Pulmonary artery endothelial cell (primary cell): Measurements from ENCODE around the gene EDEM1. TPM values are rescaled to one million over a fixed set of nuclear protein-coding genes. Genes with fewer than 3 reads are reported as not detected.

ENCODE experiments used
- DNase-seq: peaks from one replicate; pipeline ENCODE4 v3.0.0-alpha.2; 2011; ENCODE audit warnings: low read depth, low spot score
- total RNA-seq: library from RNA; depleted of rRNA; stranded (reverse); fragments of >200 nt; gene quantifications from 2 replicates; pipeline ENCODE4 v1.2.3, GENCODE V29; 2014

Gene EDEM1
- total RNA-seq, 1 donor from 2014 or later = 26.2 TPM

DNA sequence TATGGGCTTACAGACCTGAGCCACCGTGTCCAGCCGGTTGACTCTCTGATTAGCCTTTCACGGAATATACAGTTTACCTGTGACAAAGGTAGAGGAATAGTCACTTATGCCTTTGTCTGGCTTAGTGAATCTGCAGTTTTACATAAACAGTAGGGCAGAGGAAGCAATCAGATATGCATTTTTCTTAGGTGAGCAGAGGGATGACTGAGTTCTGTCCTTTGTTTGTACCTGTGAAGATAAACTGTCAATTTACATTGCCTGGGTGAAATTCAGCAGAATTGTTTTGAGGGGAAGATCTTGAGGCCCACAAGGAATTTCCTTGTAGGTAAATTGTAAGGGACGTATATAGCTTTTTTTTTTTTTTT, 10.8 kb downstream of the EDEM1 start:
- no peak for DNase-seq

DNA sequence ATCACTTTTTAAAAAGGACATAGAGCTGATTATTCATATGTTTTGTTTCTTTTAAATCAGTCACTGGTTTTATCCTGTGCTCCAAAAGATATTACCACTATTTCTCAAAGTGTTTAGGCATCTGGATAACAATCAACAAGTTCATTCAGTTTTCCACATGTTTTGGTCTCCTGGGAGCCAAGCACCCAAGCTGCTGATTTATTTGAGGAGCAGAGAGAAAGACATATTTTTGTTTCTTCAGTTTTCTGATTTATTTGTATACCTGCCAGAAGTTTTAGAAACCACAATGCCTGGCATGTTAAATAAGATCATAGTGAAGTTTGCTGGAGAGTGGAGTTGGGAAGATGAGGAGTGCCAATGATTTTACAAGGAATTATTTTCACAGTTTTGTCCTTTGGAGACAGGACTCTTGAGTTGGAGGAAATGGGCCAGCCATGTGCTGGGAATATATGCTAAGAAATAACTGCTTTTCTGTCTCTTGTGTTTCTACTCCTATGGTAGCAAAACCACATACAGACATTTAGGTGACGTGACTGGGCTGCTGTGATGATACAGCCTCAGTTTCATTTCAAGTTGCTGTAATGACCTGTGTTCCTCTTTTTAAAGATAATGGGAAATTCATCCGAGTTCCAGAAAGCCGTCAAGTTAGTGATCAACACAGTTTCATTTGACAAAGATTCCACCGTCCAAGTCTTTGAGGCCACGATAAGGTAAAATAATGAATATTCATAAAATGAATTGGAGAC, 11.7 kb downstream of the EDEM1 start:
- no peak for DNase-seq

DNA sequence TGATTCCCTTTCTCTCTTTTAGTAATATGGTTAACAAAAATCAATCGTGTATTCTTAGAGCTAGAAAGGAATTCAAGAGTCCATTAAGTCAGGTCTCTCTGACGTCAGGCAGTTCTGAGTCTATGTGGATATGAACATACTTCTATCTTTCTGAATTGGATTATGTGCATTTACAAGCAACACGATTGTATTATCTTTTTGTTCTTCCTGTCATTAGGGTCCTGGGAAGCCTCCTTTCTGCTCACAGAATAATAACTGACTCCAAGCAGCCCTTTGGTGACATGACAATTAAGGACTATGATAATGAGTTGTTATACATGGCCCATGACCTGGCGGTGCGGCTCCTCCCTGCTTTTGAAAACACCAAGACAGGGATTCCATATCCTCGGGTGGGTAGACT, 14.0 kb downstream of the EDEM1 start:
- DNase-seq = no peak

DNA sequence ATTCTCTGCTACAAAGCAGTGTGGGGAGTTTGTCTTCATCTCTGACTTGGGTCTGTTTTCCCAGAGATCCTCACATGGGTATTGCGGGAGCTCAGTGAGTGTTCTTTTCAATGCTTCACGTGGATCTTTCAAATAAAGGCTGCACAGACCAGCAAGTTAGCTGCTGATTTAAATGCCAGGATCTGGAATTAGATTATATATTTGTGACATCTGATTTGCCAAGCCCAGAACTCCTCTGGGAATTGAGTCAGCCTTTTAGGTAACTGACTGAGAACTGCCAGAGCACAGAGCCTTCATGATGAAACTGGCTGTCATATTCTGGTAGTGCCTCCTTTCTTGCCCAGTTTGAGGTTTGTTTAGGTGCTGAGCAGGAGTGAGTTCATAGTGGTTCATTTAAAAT, 14.7 kb downstream of the EDEM1 start:
- no peak for DNase-seq

DNA sequence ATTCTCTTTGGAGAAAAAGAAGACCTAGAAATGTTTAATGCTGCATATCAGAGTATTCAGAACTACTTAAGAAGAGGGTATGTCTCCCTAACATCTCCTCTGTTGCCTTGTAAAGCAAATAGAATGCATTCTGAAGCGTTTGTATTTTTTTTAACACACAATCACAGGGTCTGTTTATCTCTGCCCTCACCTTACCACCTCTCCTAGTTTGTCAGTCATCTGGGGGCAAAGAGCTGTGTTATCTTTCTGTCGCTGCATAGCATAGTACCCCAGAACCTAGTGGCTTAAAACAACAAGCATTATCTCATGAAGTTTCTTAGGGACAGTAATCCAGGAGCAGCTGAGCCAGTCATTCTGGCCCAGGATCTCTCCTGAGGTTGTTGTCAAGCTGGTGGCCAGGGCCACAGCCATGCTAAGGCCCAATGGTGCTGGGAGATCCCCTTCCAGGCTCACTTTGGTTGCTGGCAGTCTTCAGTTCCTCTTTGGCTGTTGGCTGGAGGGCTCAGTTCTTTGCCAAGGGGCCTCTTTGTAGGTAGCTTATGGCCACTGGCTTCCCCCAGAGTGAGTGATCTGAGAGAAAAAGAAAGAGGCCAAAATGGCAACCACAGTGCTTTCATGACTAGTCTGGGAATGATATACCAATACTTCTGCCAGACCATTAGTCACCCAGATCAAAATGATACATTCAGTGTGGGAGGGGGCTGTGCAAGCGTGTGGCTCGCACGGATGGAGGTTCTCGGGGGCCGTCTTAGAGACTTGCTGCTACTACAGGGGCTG, 17.8 kb downstream of the EDEM1 start:
- DNase-seq = no peak

DNA sequence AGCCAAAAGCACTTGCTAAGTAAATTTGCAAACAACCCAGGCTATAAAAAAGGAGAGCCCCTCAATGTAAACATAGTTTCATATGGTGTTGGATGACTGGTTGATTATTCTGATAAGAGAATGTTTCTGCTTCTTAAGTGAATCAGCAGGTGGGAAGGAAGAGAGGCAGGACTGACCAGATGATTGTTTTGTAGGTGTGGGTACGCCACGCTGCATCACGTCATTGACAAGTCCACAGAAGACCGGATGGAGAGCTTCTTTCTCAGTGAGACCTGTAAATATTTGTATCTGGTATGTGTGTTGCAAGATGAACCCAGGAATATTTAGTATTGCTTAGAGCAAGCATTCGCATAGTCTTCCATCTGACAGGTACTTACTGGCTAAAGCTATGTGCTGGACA, 23.4 kb downstream of the EDEM1 start:
- DNase-seq = no peak

DNA sequence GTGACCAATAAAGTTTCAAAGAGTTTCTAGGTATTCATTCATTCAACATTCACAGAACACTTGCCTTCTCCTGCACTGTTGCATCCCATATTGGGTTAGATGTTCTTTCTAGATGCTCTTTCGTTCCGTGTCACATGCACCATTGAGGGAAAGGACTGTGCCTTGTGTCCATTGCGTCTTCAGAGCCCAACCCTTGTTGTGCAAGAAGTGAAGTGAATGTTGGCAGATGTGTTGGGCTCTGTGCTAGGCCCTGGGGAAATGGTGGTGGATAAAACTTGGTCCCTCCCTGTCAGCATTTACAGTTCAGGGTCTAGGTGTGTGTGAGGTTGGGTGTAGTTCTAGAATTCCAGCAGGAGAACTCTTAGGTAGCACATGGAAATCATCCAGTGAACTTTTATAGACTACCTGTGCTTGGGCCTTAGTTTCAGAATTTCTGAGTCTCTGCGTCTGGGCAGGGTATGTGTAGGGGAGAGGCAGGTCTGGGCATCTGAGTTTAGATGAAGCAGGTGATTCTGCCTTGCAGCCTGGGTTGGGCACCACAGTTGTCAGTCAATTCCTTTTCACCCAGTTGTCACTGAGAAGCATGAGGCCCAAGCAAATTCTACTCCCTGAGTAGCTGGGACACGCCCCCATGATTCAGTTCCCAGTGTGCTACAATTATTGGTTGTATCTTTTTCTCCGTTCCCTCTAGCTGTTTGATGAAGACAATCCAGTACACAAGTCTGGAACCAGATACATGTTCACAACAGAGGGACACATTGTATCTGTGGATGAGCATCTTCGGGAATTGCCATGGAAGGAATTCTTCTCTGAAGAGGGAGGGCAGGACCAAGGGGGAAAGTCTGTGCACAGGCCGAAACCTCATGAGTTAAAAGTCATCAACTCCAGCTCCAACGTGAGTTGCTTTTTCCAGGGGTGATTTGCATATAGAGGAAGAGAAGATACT, 25.4 kb downstream of the EDEM1 start:
- no peak for DNase-seq

DNA sequence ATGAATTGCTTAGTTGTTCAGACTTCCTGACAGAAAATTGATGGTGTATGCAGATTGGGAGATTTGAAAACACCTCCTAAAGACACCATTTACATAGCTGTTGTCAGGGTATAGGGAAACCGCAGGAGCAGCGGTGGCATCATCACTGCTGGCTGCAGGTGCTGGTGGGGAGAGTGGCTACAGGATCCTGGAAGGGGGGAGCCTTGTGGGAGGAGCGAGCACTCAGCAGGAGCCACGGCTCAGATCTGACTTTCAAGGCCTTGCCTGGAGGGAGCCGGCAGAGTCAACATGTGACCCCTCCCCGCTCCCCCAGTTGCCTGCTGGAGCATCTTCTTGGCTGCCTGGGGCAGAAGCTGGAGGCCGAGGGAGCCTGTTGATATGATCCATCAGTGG, 26.1 kb downstream of the EDEM1 start:
- no peak for DNase-seq

DNA sequence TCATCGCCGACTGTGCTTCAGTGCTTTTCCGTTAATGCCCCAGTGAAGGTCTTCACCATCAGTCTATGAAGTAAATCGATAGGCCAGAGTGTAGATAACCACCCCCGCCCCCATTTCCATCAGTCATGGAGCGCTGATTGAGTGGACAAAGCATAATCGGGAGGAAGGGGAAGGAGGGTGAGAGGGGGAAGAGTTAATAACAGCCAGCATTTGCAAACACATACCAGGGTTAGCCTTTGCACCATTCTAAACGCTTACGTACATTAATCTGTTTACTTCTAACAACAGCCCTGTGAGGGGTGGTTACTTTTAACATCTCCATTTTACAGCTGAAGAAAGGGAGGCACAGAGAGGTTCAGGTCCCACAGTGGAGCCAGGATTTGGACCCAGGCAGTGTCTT, 26.8 kb downstream of the EDEM1 start:
- DNase-seq = no peak

DNA sequence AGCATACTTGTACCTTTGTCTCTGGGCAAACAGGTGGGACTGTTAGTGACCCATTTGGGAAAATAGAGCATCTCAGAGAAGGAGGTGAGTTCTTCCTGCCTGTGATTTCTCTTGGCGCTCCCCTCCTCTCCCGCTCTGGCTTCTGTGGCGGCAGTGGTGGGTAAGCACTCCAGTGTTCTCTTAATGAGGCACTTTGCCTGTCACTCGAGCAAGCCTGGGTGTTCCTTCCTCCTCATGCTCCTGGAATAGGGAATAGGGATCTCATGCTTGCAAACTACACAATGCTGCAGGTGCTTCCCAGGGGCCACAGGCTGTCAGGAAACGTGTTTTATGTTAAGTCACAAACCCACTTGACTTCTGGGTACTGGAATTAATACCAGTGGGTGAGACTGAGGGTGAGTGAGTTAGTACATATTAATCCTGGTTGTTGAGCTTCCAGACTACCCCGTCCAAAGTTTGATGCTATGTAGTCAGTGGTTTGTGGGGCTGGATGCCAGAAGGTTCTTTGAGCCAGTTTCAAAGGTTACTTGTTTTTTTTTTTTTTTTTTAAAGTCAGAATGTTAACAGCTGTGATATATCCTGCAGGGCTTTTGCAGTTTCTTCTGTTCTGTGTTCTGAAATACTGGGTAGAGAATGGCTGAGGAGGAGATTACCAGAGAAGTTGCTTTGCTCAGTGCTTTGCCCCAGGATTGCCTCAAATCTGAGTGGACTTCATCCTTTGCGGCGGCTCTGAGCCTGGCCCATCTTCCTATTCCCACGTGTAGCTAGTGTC, 30.5 kb downstream of the EDEM1 start:
- DNase-seq = no peak

DNA sequence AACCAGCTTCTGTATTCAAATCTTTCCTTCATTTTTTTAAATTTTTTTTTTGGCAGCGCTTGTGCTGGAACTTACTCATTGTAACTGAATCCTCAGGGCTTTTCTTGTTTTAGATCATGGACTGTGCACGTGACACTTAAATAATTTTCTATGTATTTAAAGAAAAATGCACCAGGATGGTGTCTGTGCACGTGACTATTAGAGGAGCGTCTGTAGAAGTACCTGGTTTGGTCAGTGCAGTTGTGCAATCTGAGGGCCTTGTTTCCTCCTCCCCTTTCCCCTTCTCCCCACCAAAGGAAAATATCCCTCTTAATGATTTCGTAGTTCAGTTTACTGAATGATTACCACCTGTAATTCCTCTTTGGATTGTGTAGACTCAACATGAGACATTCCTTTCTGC, 31.3 kb downstream of the EDEM1 start:
- DNase-seq = no peak

DNA sequence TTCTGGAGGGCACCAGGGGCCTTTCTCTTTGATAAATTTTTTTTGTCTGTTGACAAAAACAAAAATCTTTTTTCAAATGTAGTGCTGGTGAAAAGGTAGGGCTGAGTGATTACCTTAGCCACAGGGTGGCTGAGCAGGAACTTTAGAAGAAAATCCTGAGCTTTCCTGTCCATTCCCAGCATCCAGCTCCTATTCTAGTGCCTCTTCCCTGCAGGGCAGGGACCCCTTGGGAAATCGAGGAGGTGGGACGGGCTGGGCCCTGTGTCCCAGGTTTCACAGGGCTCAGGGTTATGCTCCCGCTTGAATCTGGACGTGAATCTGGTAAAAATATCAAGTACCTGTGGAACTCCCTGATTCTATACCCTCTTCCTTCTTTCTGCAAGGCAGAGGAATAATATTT, 31.7 kb downstream of the EDEM1 start:
- DNase-seq = no peak

DNA sequence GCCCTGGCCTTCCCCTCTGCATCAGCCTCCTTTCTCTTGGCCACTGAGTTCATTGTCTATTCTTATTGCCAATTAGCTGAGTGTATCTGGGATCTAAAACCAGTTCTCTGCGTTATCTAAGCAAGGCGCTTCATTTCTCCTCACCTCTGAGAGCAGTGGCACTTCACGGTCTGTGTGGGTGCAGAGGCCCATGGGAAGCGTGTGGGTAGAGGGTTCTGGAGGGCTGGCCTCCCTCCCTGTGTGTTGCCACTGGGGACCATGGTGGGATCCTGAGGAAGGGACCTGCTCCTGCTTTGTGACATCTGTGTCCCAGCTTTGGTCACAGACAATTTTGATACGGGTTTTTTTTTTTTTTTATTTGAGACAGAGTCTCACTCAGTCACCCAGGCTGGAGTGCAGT, 32.7 kb downstream of the EDEM1 start:
- DNase-seq = no peak

DNA sequence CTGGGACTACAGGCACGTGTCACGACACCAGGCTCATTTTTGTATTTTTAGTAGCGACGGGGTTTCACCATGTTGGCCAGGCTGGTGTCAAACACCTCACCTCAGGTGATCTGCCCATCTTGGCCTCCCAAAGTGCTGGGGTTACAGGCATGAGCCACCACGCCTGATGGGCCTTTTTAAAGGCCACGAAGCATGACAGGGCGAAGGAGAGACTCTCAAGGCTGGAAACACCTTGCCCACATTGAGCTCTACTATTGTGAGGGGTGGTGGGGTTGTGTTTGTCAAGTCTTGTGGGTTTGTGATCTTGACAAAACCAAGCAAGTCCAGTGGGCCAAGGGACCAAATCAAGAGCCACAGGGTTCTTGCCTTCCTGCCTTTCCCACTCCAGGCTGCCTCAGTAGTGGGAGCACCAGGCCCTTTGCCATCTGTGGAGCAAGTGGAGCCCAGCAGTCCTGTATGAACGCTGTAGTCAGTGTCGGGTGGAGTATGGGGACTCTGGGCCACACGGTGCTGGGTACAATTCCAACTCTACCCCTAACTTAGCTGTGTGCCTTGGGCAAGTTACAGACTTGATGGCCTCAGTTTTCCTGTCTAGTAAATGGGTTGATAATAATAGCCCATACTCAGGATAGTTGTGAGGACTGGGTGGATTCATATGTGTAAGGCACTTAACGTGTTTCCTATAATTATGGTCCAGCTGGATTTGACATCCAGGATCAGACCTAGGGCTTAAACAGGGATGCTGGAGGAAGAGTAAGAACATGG, 33.3 kb downstream of the EDEM1 start:
- DNase-seq = no peak

DNA sequence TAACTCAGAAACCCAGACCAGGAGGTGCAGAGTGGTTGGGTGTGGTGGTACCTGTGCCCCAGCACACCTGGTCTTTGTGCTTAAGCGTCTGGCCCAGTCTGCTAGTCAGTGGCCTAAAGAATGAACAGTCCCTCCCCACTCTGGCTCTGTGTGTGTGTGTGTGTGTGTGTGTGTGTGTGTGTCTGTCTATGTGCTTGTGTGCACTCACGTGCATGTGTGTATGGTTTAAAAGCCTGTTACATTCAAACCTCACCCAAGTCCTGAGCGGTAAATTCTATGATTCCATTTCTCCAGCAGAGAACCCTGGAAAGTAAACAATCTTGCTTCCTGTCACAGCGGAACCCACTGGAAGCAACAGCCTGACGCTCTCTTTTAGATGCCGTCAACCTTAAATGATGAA, 34.2 kb downstream of the EDEM1 start:
- DNase-seq = no peak

DNA sequence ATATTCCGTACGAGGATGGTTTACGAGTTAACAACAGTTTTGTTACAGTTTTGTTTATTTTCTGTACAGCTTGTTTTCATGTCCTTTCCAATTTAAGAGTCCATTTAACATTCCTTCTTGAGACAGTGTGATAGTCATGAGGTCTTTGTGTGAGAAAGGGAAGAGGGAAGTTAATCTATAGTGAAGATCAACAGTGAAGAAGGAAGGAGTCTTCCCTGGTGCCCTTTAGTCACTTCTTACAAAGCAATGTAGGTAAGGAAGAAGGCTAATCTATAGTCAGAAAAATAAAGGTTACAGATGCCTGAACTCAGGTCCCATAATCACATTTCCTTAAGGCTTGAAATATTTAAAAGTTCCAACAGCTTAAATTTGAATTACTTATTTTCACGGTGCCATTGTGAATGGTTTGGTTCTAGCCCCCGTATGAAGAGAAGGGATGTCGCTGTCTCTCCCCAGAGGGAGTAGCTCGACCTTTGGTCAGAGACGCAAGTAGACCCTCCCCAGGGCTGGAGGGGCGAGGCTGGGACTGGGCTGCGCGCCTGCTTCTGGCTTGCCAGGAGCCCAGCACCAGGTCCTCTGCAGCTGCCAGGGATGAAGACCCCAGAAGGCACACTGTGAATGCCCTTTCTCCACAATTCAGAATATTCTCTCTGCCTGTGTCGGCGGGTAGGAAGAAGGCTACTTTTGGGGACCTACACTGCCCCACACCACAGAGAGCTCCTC, 34.9 kb downstream of the EDEM1 start:
- DNase-seq = no peak

DNA sequence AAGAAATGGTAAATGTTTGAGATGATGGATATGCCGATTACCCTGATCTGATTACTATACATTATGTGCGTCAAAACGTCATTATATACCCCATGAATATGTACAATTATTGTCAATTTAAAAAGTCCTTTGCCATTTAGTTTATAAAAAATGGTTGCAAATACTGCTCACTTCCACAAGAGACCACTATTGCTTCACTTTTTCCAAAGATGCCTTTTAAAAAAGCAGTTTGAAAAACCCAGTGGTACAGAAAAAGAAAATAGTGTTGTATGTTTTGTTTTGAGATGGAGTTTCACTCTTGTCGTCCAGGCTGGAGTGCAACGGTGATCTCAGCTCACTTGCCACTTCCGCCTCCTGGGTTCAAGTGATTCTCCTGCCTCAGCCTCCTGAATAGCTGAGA, 39.3 kb downstream of the EDEM1 start:
- DNase-seq = no peak

DNA sequence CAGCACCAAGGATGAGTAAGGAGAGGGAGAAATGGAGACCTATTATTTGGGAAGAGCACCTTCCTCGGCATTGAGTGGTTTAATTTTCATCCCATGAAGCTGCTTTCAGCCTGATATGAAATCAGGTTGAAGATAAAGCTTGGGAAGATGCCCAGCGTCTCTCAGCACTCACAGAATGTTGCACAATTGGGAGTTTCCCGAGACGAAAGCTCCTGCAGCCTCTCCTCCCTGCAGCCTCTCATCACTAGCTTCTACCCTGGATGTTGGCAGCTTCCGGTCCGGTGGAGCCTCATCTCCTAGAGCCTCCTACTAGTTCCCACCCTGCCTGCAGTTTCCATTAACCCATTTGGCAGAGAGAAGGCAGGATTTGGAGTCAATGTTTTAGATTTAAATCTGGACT, 40.3 kb downstream of the EDEM1 start:
- DNase-seq = no peak

DNA sequence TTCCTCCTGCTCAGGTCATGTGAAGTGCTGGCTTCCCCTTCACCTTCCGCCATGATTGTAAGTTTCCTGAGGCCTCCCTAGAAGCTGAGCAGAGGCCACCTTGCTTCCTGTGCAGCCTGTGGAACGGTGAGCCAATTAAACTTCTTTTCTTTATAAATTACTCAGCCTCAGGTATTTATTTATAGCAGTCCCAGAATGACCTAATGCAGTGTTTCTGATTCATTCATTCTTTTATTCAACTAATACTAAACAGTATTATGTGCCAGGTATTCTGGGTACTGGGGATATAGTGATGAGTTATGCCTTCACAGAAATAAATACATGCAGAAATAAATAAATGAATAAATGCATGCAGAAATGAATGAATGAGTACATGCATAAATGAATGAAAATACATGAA, 41.9 kb downstream of the EDEM1 start:
- DNase-seq = no peak

DNA sequence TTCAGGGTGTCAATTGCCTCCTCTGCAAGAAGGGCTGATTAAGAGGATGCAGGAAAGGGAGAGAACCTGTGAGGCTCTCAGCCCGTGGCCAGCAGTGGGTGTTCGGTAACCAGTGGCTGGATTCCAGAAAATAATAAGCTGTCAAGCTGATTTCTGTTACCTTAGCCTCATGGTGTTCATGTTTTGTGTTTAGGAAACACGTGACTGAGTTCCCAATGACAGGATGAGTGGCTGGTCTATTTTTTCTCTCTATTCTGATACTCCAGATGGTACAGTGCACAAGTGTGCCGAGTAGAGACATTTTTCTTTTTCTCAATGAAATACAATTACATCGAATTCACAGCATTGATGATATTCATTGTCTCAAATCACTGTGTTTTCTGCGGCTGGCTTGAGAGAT, 43.6 kb downstream of the EDEM1 start:
- DNase-seq = no peak
